Measurements from ENCODE around the gene NR1H3.

DNA sequence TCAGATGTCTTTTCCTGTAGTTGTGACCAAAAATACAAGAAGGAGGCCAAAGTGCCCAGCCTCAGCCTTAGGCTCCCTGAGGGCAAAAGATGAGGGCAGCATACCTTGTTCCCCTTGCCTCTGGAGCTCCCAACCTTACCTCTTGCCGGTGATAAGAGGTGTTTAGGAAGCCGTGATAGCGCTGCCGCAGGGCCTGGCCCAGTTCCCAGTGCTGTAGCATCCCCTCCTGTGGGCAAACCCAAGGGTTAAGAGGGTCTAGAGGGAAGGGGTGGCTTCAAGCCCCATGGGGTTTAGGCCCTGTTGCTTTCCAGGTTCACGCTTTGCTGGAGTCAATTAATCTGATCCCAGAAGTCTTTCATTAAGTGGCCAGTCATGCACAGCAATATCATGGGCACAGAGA is 10.3 kb upstream of the NR1H3 start:
- TF ChIP-seq POLR2A (IDR thresholded peaks at IDR 0.05): no peak
- TF ChIP-seq, protein P1, sequence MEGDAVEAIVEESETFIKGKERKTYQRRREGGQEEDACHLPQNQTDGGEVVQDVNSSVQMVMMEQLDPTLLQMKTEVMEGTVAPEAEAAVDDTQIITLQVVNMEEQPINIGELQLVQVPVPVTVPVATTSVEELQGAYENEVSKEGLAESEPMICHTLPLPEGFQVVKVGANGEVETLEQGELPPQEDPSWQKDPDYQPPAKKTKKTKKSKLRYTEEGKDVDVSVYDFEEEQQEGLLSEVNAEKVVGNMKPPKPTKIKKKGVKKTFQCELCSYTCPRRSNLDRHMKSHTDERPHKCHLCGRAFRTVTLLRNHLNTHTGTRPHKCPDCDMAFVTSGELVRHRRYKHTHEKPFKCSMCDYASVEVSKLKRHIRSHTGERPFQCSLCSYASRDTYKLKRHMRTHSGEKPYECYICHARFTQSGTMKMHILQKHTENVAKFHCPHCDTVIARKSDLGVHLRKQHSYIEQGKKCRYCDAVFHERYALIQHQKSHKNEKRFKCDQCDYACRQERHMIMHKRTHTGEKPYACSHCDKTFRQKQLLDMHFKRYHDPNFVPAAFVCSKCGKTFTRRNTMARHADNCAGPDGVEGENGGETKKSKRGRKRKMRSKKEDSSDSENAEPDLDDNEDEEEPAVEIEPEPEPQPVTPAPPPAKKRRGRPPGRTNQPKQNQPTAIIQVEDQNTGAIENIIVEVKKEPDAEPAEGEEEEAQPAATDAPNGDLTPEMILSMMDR (IDR thresholded peaks at IDR 0.05): no peak

All from Peyer's patch (tissue), 4 donors.